ENCODE results near the gene DLG2.

GRCh38 chr11:83933008-83933407 is 1694.1 kb downstream of the DLG2 start:
- TF ChIP-seq POLR2AphosphoS5 (IDR thresholded peaks at IDR 0.05) (no peak), POLR2A (IDR thresholded peaks at IDR 0.05) (no peak), CTCF (IDR thresholded peaks at IDR 0.05) (no peak), EP300 (IDR thresholded peaks at IDR 0.05) (no peak)

Data from sigmoid colon (tissue), 4 donors.